Left ventricle myocardium inferior (tissue), 1 donor: ENCODE measurements around the gene FCSK. TPM values are rescaled to one million over a fixed set of nuclear protein-coding genes. Genes with fewer than 3 reads are reported as not detected.

Experiments used
- DNase-seq: peaks from one replicate; pipeline ENCODE4 v3.0.0-alpha.2; 2020
- H3K27ac ChIP-seq: fragments of 200-600 bp; replicated peaks from 2 replicates; pipeline ENCODE4 v1.8.0; 2021
- H3K27me3 ChIP-seq: fragments of 200-600 bp; 2 replicates; pipeline ENCODE4 v1.8.0; 2021; ENCODE audit warnings: low read depth
- H3K36me3 ChIP-seq: fragments of 200-600 bp; 2 replicates; pipeline ENCODE4 v1.8.0; 2021
- H3K4me1 ChIP-seq: fragments of 200-600 bp; 2 replicates; pipeline ENCODE4 v1.8.0; 2021
- H3K4me3 ChIP-seq: fragments of 200-600 bp; 2 replicates; pipeline ENCODE4 v1.8.0; 2021; ENCODE audit warnings: mild to moderate bottlenecking, moderate library complexity
- H3K9me3 ChIP-seq: fragments of 200-600 bp; replicated peaks from 2 replicates; pipeline ENCODE4 v1.8.0; 2021
- intact Hi-C: fragments of 100-400 bp; cut with micrococcal nuclease; formaldehyde crosslinking; loops from one replicate; pipeline ENCODE4 v1.11.0; 2022
- total RNA-seq: library from RNA; stranded (reverse); fragmentation: NEBNext Ultra II Directional; extraction: Animal tissue kit (Norgen Biotek cat#: 25700); gene quantifications from one replicate; pipeline ENCODE4 v1.2.1, GENCODE V29; 2021
- TF ChIP-seq, protein P1 (sequence below): fragments of 200-600 bp; IDR thresholded peaks from 2 replicates; pipeline ENCODE4 v1.8.0; 2021; ENCODE audit warnings: antibody characterized with exemption, mild to moderate bottlenecking, borderline replicate concordance
- donor health status: DM: no; HTN: yes; CAD: no; lungs with severe emphysema.

Gene FCSK
- total RNA-seq, 1 donor from 2014 or later = 7.4 TPM

DNA sequence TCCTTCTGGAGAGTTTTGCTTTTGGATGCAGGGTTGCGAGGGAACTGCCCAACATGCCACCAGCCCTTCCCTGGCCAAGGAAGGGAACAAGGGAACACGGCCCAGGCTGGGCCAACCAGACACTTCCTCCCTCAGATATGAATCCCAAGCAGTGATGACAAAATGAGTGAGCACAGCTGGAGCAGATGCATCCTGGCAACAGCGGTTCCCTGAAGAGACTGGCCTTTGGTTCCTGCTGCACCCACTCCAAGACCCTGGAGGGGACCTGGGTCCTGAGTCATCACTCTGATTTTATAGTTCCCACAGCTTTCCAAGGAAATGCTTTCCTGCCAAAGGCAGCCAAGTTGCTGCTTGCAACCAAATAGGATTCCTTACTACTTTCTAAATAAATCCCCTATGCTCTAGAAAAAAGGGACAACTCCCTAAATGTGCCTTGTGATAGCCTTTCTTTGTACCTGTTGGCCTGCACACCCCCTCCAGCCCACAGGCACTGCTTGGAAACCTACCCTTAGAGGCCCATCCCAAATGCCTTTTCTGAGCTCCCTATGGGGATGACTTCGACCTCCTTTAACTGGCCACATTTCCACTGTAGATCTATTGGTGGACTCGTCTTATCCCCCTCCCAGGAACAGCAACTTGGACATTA, 20.8 kb upstream of the FCSK start:
- intact Hi-C loops = loop anchor here (10.0 kb wide), 1 partner anchor 49 kb away; no protein-coding TSS in a partner anchor
- Histone ChIP-seq H3K27me3 (no peaks in the 10 kb centered on the region), H3K36me3 (no peaks in the 10 kb centered on the region), H3K27ac (peak overlapping the region; percentile 68), H3K4me1 (peaks cover 96% of the 10 kb centered on the region), H3K4me3 (peak overlapping the region; percentile 6), H3K9me3 (no peaks in the 10 kb centered on the region)
- peak; percentile 70 for DNase-seq
- TF ChIP-seq, protein P1, sequence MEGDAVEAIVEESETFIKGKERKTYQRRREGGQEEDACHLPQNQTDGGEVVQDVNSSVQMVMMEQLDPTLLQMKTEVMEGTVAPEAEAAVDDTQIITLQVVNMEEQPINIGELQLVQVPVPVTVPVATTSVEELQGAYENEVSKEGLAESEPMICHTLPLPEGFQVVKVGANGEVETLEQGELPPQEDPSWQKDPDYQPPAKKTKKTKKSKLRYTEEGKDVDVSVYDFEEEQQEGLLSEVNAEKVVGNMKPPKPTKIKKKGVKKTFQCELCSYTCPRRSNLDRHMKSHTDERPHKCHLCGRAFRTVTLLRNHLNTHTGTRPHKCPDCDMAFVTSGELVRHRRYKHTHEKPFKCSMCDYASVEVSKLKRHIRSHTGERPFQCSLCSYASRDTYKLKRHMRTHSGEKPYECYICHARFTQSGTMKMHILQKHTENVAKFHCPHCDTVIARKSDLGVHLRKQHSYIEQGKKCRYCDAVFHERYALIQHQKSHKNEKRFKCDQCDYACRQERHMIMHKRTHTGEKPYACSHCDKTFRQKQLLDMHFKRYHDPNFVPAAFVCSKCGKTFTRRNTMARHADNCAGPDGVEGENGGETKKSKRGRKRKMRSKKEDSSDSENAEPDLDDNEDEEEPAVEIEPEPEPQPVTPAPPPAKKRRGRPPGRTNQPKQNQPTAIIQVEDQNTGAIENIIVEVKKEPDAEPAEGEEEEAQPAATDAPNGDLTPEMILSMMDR = no peak

GRCh38 chr16:70434484-70435260, 19.7 kb upstream of the FCSK start:
- Histone ChIP-seq H3K4me1 (peaks cover 91% of the 10 kb centered on the region), H3K9me3 (no peaks in the 10 kb centered on the region), H3K4me3 (no peak overlapping the region), H3K27ac (peak overlapping the region; percentile 68), H3K36me3 (no peaks in the 10 kb centered on the region), H3K27me3 (no peaks in the 10 kb centered on the region)
- TF ChIP-seq, protein P1 = no peak
- DNase-seq = no peak
- intact Hi-C loops = loop anchor here (10.0 kb wide), 1 partner anchor 50 kb away; no protein-coding TSS in a partner anchor

DNA sequence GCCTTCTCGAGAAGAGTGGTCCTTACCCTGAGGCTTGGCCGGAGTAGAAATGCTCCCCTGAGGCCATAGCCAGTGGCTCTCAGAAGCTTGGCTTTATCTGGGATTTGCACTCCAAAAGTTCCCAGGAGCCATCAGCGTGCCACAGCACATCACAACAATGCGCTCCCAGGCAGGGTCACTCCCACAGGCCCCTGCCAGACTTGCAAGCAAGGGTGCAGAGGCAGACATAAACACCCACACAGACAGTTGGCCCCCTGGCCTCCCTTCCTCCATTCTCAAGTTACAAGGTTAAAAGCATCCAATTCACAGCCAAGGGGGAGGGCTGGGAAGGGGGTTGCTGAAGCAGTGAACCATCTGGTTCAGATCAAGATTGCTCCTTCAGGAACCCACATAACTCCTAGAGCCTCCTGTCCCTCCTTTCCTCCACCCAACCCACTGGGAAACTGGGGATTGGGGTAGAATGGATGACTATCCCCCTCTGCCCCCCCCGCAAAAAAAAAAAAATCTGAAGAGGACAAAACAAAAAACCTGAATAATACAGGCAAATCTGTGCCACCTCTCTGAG, 17.3 kb upstream of the FCSK start:
- intact Hi-C loops = loop anchor here (10.0 kb wide), 1 partner anchor 52 kb away; no protein-coding TSS in a partner anchor
- H3K4me3 ChIP-seq = peak overlapping the region; percentile 90
- no peaks in the 10 kb centered on the region for H3K36me3 ChIP-seq
- TF ChIP-seq, protein P1 = no peak
- H3K27me3 ChIP-seq = no peaks in the 10 kb centered on the region
- H3K9me3 ChIP-seq = no peaks in the 10 kb centered on the region
- no peak for DNase-seq
- peak overlapping the region; percentile 88 for H3K27ac ChIP-seq
- peaks cover 70% of the 10 kb centered on the region for H3K4me1 ChIP-seq

GRCh38 chr16:70437582-70438557, 16.5 kb upstream of the FCSK start:
- Histone ChIP-seq H3K4me3 (peak overlapping the region; percentile 90), H3K9me3 (no peaks in the 10 kb centered on the region), H3K27ac (peak overlapping the region; percentile 88), H3K27me3 (no peaks in the 10 kb centered on the region), H3K4me1 (peaks cover 62% of the 10 kb centered on the region), H3K36me3 (no peaks in the 10 kb centered on the region)
- TF ChIP-seq, protein P1 = no peak
- no peak for DNase-seq
- intact Hi-C loops = loop anchor here (10.0 kb wide), 1 partner anchor 53 kb away; no protein-coding TSS in a partner anchor
